ENCODE data around the gene RAB1B.

RAB1B gene

GRCh38 chr11:66268244-66268951 is at the start of gene RAB1B:
Gene RAB1B, plus strand, starts transcription at chr11:66268639. Its CDS starts 41 bp downstream, at chr11:66268680.
- H3K27me3 Mint-ChIP-seq, result no peaks in the 10 kb centered on the region
- peak; percentile 100 for DNase-seq
- H3K4me3 Mint-ChIP-seq, result peak within 1 kb of the TSS; percentile 90 to 95
- peak within 1 kb of the TSS; percentile 94 to 96 for H3K27ac Mint-ChIP-seq
- peak; percentile 88 for ATAC-seq
- H3K9me3 Mint-ChIP-seq, result no peaks in the 10 kb centered on the region
- H3K4me1 Mint-ChIP-seq, result peaks cover 54% of the 10 kb centered on the region

- no peak overlapping the region for H3K4me3 Mint-ChIP-seq
- H3K27me3 Mint-ChIP-seq, result no peaks in the 10 kb centered on the region
- H3K9me3 Mint-ChIP-seq, result no peaks in the 10 kb centered on the region
- peaks cover 27% of the 10 kb centered on the region for H3K4me1 Mint-ChIP-seq
- peak overlapping the region; percentile 38 to 40 for H3K27ac Mint-ChIP-seq
- ATAC-seq (no peak), DNase-seq (no peak)
These were observed 49.4 kb upstream of the RAB1B start for GRCh38 chr11:66218846-66219620.

GRCh38 chr11:66219846-66220565 is 48.4 kb upstream of the RAB1B start:
- Mint-ChIP-seq H3K27me3 (no peaks in the 10 kb centered on the region), H3K27ac (no peak overlapping the region), H3K4me3 (no peak overlapping the region), H3K9me3 (no peaks in the 10 kb centered on the region), H3K4me1 (peaks cover 27% of the 10 kb centered on the region)
- ATAC-seq (no peak), DNase-seq (no peak)

- H3K4me1 Mint-ChIP-seq, result peaks cover 27% of the 10 kb centered on the region
- no peaks in the 10 kb centered on the region for H3K27me3 Mint-ChIP-seq
- DNase-seq (no peak), ATAC-seq (no peak)
- H3K4me3 Mint-ChIP-seq, result no peak overlapping the region
- H3K27ac Mint-ChIP-seq, result no peak overlapping the region
- H3K9me3 Mint-ChIP-seq, result no peaks in the 10 kb centered on the region
These were observed 47.9 kb upstream of the RAB1B start for GRCh38 chr11:66220566-66220935.

GRCh38 chr11:66221012-66221411 is 47.4 kb upstream of the RAB1B start:
- ATAC-seq (no peak), DNase-seq (no peak)
- Mint-ChIP-seq H3K27me3 (no peaks in the 10 kb centered on the region), H3K4me3 (no peak overlapping the region), H3K4me1 (peaks cover 29% of the 10 kb centered on the region), H3K27ac (peak overlapping the region; percentile 54 to 97), H3K9me3 (no peaks in the 10 kb centered on the region)

GRCh38 chr11:66221726-66222236 is 46.7 kb upstream of the RAB1B start:
- H3K9me3 Mint-ChIP-seq, result no peaks in the 10 kb centered on the region
- peaks cover 33% of the 10 kb centered on the region for H3K4me1 Mint-ChIP-seq
- peak overlapping the region; percentile 92 to 97 for H3K27ac Mint-ChIP-seq
- DNase-seq (peak; percentile 9 to 28), ATAC-seq (peak; percentile 26)
- H3K4me3 Mint-ChIP-seq, result peak overlapping the region; percentile 59 to 66
- H3K27me3 Mint-ChIP-seq, result no peaks in the 10 kb centered on the region

GRCh38 chr11:66222358-66223149 is 45.9 kb upstream of the RAB1B start:
- Mint-ChIP-seq H3K27me3 (no peaks in the 10 kb centered on the region), H3K4me1 (peaks cover 33% of the 10 kb centered on the region), H3K4me3 (peak overlapping the region; percentile 59 to 66), H3K27ac (peak overlapping the region; percentile 92 to 97), H3K9me3 (no peaks in the 10 kb centered on the region)
- DNase-seq, result peak; percentile 94 to 96
- peak; percentile 98 for ATAC-seq

- no peak overlapping the region for H3K4me3 Mint-ChIP-seq
- no peaks in the 10 kb centered on the region for H3K9me3 Mint-ChIP-seq
- ATAC-seq (no peak), DNase-seq (no peak)
- no peak overlapping the region for H3K27ac Mint-ChIP-seq
- no peaks in the 10 kb centered on the region for H3K27me3 Mint-ChIP-seq
- peaks cover 26% of the 10 kb centered on the region for H3K4me1 Mint-ChIP-seq
These were observed 44.1 kb upstream of the RAB1B start for GRCh38 chr11:66224226-66224855.

GRCh38 chr11:66225066-66225465 is 43.4 kb upstream of the RAB1B start:
- Mint-ChIP-seq H3K27ac (no peak overlapping the region), H3K27me3 (no peaks in the 10 kb centered on the region), H3K9me3 (no peaks in the 10 kb centered on the region), H3K4me3 (no peak overlapping the region), H3K4me1 (peaks cover 26% of the 10 kb centered on the region)
- no peak for DNase-seq
- no peak for ATAC-seq

- ATAC-seq, result no peak
- H3K4me1 Mint-ChIP-seq, result peaks cover 23% of the 10 kb centered on the region
- H3K4me3 Mint-ChIP-seq, result no peak overlapping the region
- no peaks in the 10 kb centered on the region for H3K9me3 Mint-ChIP-seq
- H3K27me3 Mint-ChIP-seq, result no peaks in the 10 kb centered on the region
- H3K27ac Mint-ChIP-seq, result no peak overlapping the region
- DNase-seq, result no peak
These were observed 42.3 kb upstream of the RAB1B start for GRCh38 chr11:66226101-66226500.

GRCh38 chr11:66227700-66228099 is 40.7 kb upstream of the RAB1B start:
- DNase-seq, result no peak
- no peak for ATAC-seq
- H3K9me3 Mint-ChIP-seq, result no peaks in the 10 kb centered on the region
- H3K27me3 Mint-ChIP-seq, result no peaks in the 10 kb centered on the region
- H3K4me3 Mint-ChIP-seq, result no peak overlapping the region
- H3K4me1 Mint-ChIP-seq, result peaks cover 7% of the 10 kb centered on the region
- H3K27ac Mint-ChIP-seq, result no peak overlapping the region

GRCh38 chr11:66228521-66228920 is 39.9 kb upstream of the RAB1B start:
- no peak overlapping the region for H3K4me3 Mint-ChIP-seq
- no peaks in the 10 kb centered on the region for H3K9me3 Mint-ChIP-seq
- ATAC-seq (no peak), DNase-seq (no peak)
- H3K27me3 Mint-ChIP-seq, result no peaks in the 10 kb centered on the region
- H3K27ac Mint-ChIP-seq, result peak overlapping the region in 1 of 2 donors; percentile 69
- H3K4me1 Mint-ChIP-seq, result peaks cover 6% of the 10 kb centered on the region

- H3K4me3 Mint-ChIP-seq, result no peak overlapping the region
- no peak overlapping the region for H3K27ac Mint-ChIP-seq
- no peak for ATAC-seq
- DNase-seq, result no peak
- no peaks in the 10 kb centered on the region for H3K9me3 Mint-ChIP-seq
- no peaks in the 10 kb centered on the region for H3K27me3 Mint-ChIP-seq
- H3K4me1 Mint-ChIP-seq, result peaks cover 6% of the 10 kb centered on the region
These were observed 38.3 kb upstream of the RAB1B start for GRCh38 chr11:66230156-66230555.

GRCh38 chr11:66230978-66231377 is 37.5 kb upstream of the RAB1B start:
- Mint-ChIP-seq H3K27me3 (no peaks in the 10 kb centered on the region), H3K9me3 (no peaks in the 10 kb centered on the region), H3K27ac (no peak overlapping the region), H3K4me1 (peaks cover 4% of the 10 kb centered on the region), H3K4me3 (no peak overlapping the region)
- no peak for ATAC-seq
- DNase-seq, result no peak

- no peaks in the 10 kb centered on the region for H3K4me1 Mint-ChIP-seq
- DNase-seq, result no peak
- H3K27me3 Mint-ChIP-seq, result no peaks in the 10 kb centered on the region
- no peak for ATAC-seq
- no peak overlapping the region for H3K4me3 Mint-ChIP-seq
- peak overlapping the region; percentile 0 to 72 for H3K27ac Mint-ChIP-seq
- no peaks in the 10 kb centered on the region for H3K9me3 Mint-ChIP-seq
These were observed 36.9 kb upstream of the RAB1B start for GRCh38 chr11:66231561-66231960.
